HEK293 (cell line): ENCODE measurements around the gene SLC38A1.

Source experiments
- REPIN1 ChIP-seq: fragments of 450-650 bp; formaldehyde crosslinking; IDR thresholded peaks from 2 replicates; pipeline ENCODE4 v1.5.1; 2017; ENCODE audit warnings: missing biosample characterization, missing genetic modification characterization, low read depth
- SCRT1 ChIP-seq: fragments of 450-650 bp; formaldehyde crosslinking; IDR thresholded peaks from 2 replicates; pipeline ENCODE4 v1.5.1; 2016; ENCODE audit warnings: missing biosample characterization, missing genetic modification characterization, borderline replicate concordance
- ZBTB21 ChIP-seq: fragments of 450-650 bp; formaldehyde crosslinking; IDR thresholded peaks from 2 replicates; pipeline ENCODE4 v1.5.1; 2017; ENCODE audit warnings: missing biosample characterization, missing genetic modification characterization
- ZNF155 ChIP-seq: fragments of 450-650 bp; formaldehyde crosslinking; IDR thresholded peaks from 2 replicates; pipeline ENCODE4 v1.5.1; 2016; ENCODE audit warnings: missing biosample characterization, missing genetic modification characterization
- ZNF473 ChIP-seq: fragments of 450-650 bp; formaldehyde crosslinking; IDR thresholded peaks from 2 replicates; pipeline ENCODE4 v1.5.1; 2017; ENCODE audit warnings: missing biosample characterization, missing genetic modification characterization
- ZNF514 ChIP-seq: fragments of 450-650 bp; formaldehyde crosslinking; IDR thresholded peaks from 2 replicates; pipeline ENCODE4 v1.5.1; 2016; ENCODE audit warnings: missing biosample characterization, missing genetic modification characterization
- TF ChIP-seq, protein P1 (sequence below): fragments of 450-650 bp; formaldehyde crosslinking; IDR thresholded peaks from 2 replicates; pipeline ENCODE4 v1.5.1; 2016; ENCODE audit warnings: missing biosample characterization, missing genetic modification characterization

- TF ChIP-seq ZBTB21 (tag by site-specific recombination) (no peak), ZNF473 (tag by site-specific recombination) (no peak), REPIN1 (tag by site-specific recombination) (no peak), ZNF514 (tag by site-specific recombination) (no peak), ZNF155 (no peak), SCRT1 (tag by site-specific recombination) (no peak)
- TF ChIP-seq, protein P1, sequence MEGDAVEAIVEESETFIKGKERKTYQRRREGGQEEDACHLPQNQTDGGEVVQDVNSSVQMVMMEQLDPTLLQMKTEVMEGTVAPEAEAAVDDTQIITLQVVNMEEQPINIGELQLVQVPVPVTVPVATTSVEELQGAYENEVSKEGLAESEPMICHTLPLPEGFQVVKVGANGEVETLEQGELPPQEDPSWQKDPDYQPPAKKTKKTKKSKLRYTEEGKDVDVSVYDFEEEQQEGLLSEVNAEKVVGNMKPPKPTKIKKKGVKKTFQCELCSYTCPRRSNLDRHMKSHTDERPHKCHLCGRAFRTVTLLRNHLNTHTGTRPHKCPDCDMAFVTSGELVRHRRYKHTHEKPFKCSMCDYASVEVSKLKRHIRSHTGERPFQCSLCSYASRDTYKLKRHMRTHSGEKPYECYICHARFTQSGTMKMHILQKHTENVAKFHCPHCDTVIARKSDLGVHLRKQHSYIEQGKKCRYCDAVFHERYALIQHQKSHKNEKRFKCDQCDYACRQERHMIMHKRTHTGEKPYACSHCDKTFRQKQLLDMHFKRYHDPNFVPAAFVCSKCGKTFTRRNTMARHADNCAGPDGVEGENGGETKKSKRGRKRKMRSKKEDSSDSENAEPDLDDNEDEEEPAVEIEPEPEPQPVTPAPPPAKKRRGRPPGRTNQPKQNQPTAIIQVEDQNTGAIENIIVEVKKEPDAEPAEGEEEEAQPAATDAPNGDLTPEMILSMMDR (tag by site-specific recombination): no peak
These were observed 3.0 kb upstream of the SLC38A1 start for GRCh38 chr12:46271863-46272262.
